ENCODE measurements around the gene TATDN2.

- TF ChIP-seq HDGF (IDR thresholded peaks at IDR 0.05; ENCODE audit: borderline replicate concordance), result no peak
- no peak for TF ChIP-seq BHLHE40 (IDR thresholded peaks at IDR 0.05; ENCODE audit: borderline replicate concordance)
- TF ChIP-seq SUZ12 (IDR thresholded peaks at IDR 0.05), result no peak
- TF ChIP-seq NFRKB (IDR thresholded peaks at IDR 0.05), result no peak
- TF ChIP-seq CTBP1 (IDR thresholded peaks at IDR 0.05; ENCODE audit: borderline replicate concordance), result no peak
- TF ChIP-seq PKNOX1 (IDR thresholded peaks at IDR 0.05), result no peak
- TF ChIP-seq ELF4 (IDR thresholded peaks at IDR 0.05), result no peak
- TF ChIP-seq SP1 (IDR thresholded peaks at IDR 0.05), result no peak
- no peak for TF ChIP-seq L3MBTL2 (conservative IDR thresholded peaks at IDR 0.05)
- no peak for TF ChIP-seq ARNT (IDR thresholded peaks at IDR 0.05)
These were observed 7.5 kb upstream of the TATDN2 start for GRCh38 chr3:10240799-10241198.

All from HEK293T (cell line).